GM19324 (cell line): ENCODE results near the gene MX1.

Experiments used
- ATAC-seq: cut with Tn5 transposase; IDR thresholded peaks from one replicate; pipeline ENCODE4 v1.9.1; 2021; ENCODE audit warnings: mild to moderate bottlenecking, moderate library complexity; ENCODE audit not compliant: unreplicated experiment, low FRiP score

Gene MX1

GRCh38 chr21:41458559-41458958 is 32.5 kb downstream of the MX1 start:
- no peak for ATAC-seq

DNA sequence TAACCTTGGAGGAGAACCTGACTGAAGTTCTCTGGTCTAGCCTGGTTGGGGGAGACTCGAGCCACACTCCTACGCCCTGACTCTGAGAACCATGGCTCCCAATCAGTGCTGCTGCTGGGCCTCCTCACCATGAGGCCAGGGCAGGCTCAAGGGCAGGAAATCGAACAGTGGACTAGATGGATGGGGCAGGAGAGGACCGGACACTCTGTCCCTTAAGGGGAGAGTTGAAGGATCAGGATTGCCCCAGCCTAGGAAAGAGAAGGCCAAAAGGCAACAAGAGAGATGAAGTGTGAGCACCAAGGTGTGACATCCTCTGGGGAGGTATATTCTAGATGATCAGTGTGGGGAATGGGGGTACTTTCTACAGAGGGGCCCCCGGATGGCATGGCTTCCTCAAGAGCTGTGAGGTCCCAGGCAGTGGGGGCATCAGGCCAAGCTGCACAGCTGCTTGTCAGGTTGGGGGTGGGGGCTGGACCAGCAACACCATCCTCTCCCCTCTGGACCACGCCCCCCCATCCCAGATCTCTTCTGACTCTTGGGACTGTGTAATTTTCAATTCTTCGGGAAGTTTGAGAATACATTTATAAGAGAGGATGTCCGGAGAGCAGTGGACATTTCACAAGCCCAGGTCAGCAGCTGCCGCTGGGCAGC is 34.0 kb downstream of the MX1 start:
- peak; percentile 13 for ATAC-seq

DNA sequence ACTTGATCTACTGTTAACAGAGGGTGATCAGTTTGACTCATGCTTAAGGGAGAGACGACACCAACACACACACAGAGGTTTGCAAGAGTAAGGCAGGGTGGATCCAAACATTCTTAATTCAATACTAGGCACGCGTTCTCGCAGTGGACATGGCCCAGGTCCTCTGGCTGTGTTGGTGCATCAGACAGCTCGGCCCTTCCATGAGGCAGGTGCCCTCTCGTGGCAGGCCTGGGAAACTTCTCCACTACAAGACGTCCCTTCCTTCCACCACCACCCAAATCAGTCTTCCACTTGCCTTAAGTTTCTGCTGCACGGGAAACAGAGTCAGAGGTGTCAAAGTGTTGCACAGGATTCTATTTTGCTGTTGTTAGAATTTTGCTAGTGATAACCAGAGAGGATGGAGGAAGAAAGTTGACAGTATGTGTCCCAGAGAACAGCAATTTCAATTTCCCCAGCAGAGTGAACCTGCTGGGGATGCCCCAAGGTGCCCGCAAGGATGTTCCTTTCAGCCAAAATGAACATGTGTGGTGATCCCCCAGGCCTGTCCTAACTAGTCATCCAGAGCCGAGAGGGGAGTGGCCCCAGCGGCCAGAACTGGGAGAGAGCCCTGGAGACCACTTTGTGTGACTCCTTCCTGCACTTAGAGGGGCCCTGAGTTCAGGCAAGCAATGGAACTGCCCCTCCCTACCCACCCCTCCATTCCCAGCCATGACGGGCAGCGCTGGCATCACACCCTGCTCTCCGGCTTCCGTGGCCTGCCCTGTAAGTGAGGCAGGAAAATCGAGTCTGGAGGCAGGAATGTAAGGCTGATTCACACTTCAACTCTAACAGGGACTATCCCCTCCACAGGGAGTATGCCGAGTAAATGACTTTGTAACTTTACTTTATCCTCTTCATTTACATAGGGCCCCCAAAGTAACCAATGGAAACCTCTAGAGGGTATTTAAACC is 34.8 kb downstream of the MX1 start:
- ATAC-seq: peak; percentile 60

GRCh38 chr21:41465176-41465781 is 39.2 kb downstream of the MX1 start:
- no peak for ATAC-seq

GRCh38 chr21:41466024-41466820 is 40.2 kb downstream of the MX1 start:
- no peak for ATAC-seq

DNA sequence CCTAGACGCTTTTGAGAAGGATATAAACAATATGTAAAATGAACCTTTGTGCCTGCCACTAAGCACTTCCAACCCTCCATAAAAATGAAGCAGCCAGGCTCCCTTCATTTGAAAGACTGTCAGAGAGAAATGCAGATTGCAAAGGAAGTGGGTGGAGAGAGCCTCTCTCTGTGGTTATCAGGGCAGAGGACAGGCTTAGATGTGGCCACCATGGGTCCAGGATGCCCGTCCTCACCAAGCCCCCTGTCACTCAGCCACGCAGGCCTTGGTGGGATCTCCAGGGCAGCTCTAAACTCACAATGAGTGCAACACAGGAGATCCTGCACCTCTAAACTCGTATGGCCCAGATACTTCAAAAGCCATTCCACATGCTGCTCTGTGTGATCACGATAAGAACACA is 44.0 kb downstream of the MX1 start:
- no peak for ATAC-seq

DNA sequence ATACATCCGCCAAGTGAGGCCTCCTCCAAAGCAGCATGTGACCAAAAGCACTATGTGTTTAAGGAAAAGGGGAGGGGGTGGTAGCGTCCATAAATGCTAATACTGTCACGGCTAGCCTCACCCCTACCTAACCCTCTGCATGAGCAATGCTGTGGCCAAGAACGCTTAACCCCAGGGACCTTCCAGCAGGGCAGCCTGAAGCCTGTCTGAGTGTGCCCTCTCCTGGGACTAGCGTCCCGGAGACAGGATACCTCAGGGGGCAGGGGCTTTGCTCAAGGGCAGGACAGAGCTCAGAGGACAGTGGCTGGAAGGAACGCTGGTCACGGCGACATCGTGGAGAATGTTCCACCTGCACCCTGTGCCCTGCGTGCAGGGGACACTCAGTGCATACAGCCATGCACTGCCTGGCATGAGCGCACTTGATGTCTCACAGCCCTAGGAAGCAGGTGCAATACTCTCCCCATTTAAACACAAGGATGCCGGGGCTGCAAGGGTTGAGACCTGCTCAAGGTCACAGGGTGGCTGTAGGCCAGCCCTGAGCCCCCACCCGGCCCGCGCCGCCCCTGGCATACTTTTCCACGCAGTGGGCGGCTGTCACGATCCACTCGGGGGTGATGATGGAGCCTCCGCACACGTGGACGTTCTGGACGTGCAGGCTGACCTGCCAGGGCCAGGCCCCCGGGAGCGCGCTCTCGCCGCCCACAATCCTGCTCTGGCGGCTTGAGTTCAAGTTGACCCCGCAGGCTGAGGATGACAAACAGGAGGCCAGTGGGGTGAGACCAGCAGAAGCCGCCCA is 46.9 kb downstream of the MX1 start:
- no peak for ATAC-seq

GRCh38 chr21:41475714-41476420 is 49.8 kb downstream of the MX1 start:
- ATAC-seq: no peak

- ATAC-seq: no peak
Measured at GRCh38 chr21:41477641-41478318, 51.7 kb downstream of the MX1 start.

DNA sequence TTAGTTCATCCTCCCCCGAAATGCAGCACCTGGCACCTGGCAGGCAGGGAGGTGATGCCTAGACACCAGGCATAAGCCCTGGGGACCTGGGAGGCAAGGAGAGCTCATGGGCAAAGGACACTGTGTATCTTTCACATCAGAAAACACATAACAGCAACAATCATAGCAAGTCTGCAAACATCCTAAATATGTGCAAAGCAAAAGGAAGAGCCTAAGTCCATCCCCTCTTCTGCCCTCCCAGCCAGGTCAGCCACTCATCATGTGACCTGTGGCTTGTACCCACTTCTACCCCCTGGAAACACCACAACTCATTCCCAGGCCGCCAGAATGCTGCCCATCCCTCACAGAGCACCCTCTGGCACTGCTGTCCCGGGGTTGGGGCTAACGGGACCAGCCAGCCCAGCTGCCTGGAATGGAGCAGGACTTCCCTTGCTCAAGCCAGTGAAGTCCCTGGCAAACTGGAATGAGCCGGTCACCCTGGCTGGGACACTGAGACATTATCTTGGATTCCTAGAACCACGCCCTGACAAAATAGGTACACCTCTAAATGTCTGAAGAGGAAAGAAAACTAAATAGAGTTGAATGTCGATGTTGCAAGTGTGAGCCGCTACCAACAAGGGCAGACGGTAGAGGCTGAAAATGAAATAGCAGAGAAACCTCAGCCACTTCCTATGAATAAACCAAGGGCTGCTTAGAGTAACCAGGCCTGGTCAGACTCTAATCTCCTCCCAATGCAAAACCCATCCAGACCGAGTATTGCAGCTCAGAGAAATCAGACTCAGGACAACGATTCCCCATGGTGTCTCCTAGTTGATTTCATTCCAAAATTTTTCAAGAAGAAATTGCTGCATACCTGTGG is 52.5 kb downstream of the MX1 start:
- ATAC-seq: no peak

DNA sequence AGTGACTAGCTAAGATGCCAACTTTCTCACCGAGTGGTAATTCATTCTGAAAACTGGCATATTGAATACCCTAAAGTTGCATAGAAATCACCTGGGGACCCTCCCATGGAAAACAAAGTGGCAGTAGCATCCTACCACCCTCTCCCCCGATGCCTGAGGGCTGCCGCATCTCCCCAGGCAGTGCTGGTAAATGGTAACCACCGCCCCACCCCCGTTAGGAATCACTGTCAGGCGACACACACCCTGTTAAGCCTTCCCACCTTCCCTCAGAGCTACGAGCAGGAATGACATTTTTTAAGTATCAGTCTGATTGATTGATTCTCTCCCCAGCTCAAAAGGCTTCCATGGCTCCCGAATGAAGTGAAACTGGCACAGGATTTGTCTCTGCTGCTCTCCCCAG is 53.6 kb downstream of the MX1 start:
- no peak for ATAC-seq

GRCh38 chr21:41480086-41480690 is 54.1 kb downstream of the MX1 start:
- no peak for ATAC-seq

- ATAC-seq: no peak
Measured at GRCh38 chr21:41481191-41481590, 55.2 kb downstream of the MX1 start.

DNA sequence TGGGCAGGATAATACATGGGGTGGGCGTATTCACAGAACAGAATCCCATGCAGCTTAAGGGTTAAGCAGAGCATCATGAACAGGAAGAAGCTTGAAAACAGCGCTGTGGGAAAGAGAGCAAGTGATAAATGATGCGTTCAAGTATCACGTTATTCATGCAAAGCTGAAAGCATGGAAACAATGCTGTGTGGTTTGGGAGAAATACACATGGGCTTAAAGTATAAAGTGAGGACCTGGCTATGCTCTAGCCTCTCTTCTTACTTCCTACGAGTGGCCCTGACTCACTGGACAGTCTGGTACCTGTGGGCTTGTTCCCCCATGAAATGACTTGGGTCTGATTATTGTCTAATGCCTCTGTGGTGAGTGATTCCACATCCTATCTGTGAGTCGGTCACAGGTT is 56.3 kb downstream of the MX1 start:
- no peak for ATAC-seq

- ATAC-seq: no peak
Measured at GRCh38 chr21:41482980-41483379, 56.9 kb downstream of the MX1 start.

DNA sequence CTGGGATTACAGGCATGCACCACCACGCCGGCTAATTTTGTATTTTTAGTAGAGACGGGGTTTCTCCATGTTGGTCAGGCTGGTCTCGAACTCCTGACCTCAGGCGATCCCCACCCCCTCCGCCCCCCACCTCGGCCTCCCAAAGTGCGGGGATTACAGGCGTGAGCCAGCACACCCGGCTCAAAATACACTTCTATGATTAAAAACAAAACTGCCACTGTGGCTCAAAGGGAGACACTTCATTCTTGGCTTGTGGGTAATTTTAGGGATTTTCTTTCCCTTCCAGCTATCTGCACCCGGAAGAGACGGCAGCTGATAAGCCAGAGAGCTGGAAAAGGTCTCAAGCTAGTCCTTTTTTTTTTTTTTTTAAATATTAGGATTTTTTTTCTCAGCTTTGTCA is 57.4 kb downstream of the MX1 start:
- ATAC-seq: no peak

DNA sequence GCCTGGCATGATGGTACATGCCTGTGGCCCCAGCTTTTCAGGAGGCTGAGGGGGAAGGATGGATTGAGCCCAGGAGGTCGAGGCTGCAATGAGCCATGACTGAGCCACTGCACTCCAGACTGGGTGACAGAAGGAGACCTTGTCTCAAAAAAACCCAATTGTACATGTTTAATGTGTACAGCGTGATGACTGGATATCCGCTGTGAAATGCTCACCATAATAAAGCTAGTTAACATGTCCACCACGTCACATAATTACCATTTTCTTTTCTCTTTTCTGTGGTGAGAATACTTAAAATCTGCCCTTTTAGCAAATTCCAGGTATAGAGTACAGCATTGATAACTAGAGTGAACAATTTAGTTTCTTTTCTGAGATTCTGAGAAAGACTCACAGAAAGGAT is 57.9 kb downstream of the MX1 start:
- ATAC-seq: no peak
